ENCODE results near the gene MMP2. TPM values are rescaled to one million over a fixed set of nuclear protein-coding genes. Genes with fewer than 3 reads are reported as not detected.

The MMP2 gene
- total RNA-seq, 1 donor from 2014 or later: 5.6 TPM

DNA sequence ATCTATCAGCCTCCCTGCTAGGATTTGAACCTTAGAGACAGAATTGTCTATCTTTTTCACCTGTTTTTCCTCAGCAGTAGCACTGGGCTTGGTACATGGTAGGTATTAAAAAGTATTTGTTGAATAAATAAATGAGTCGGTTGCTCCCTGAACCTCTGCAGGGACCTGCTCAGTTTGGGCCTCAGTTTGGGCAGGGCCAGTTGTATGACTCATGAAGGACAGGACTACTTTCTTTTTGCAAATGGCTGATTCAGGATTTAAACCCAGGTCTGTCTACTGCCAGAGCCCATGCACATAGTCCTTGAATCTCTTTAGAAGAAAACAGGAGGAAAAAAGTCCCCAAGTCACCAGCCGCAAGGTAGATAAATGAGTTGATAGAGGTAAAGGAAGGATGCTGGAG lies 3.1 kb downstream of the MMP2 start:
- TF ChIP-seq, protein P1, sequence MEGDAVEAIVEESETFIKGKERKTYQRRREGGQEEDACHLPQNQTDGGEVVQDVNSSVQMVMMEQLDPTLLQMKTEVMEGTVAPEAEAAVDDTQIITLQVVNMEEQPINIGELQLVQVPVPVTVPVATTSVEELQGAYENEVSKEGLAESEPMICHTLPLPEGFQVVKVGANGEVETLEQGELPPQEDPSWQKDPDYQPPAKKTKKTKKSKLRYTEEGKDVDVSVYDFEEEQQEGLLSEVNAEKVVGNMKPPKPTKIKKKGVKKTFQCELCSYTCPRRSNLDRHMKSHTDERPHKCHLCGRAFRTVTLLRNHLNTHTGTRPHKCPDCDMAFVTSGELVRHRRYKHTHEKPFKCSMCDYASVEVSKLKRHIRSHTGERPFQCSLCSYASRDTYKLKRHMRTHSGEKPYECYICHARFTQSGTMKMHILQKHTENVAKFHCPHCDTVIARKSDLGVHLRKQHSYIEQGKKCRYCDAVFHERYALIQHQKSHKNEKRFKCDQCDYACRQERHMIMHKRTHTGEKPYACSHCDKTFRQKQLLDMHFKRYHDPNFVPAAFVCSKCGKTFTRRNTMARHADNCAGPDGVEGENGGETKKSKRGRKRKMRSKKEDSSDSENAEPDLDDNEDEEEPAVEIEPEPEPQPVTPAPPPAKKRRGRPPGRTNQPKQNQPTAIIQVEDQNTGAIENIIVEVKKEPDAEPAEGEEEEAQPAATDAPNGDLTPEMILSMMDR (conservative IDR thresholded peaks at IDR 0.05; ENCODE audit: low read depth, low read length): no peak
- no peak for DNase-seq (ENCODE audit: low read depth)
- no peak overlapping the region for H3K4me3 ChIP-seq (ENCODE audit: low read depth, low read length)

DNA sequence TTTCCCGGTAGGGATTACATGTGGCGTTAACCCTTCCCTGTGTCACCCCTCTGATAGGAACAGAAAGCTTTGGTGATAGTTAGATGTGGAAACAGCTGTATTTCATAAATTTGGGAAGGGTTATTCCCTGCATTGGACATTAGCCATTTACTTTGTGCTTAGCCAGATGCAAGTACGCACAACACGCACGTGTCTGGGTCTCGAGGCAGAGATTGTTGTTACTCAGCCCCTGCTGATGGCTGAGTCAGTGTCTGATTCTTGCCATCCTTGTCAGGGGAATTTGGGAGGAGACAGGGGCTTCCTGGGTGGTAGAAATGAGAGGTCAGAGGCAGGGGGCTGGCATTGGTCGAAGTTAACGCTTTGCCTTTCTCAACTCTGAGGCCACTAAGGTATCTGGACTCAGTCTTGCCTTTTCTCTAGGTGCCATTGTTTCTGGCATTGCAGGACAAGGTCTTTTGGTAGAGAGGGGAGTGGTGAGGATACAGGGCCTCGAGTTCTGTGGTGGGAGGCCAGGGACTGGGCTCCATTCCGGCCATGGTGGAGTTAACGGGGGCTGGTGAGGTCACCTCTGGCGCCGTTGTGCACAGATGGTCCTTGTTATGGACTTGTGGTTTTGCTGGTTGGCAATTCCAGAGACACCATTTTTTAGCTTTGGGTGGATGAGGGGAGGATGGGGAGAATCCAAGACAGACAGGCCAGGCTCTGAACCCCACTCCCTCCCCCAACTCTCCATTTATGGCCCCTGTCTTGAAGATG lies 8.2 kb downstream of the MMP2 start:
- TF ChIP-seq, protein P1 (conservative IDR thresholded peaks at IDR 0.05; ENCODE audit: low read depth, low read length): no peak
- no peak for DNase-seq (ENCODE audit: low read depth)
- H3K4me3 ChIP-seq (ENCODE audit: low read depth, low read length): no peak overlapping the region

GRCh38 chr16:55488306-55488705 lies 9.3 kb downstream of the MMP2 start:
- no peak overlapping the region for H3K4me3 ChIP-seq (ENCODE audit: low read depth, low read length)
- TF ChIP-seq, protein P1 (conservative IDR thresholded peaks at IDR 0.05; ENCODE audit: low read depth, low read length): no peak
- DNase-seq (ENCODE audit: low read depth): no peak

GRCh38 chr16:55489119-55489955 lies 10.3 kb downstream of the MMP2 start:
- DNase-seq (ENCODE audit: low read depth): no peak
- no peak overlapping the region for H3K4me3 ChIP-seq (ENCODE audit: low read depth, low read length)
- TF ChIP-seq, protein P1 (conservative IDR thresholded peaks at IDR 0.05; ENCODE audit: low read depth, low read length): no peak

DNA sequence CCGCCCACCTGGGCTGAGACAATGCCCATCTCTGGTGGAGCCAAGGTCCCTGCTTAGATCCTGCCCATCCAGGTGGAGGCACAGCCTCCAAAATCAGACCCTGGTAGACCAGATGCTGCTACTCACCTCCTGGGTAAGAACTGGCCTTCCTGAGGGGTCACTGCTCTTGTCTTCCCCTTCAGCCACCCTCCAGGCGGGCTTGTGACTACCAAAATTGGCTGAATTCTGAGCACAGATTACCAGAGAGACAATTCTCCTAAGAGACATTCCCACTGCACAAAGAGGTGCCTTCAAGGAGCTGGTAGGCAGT lies 10.9 kb downstream of the MMP2 start:
- TF ChIP-seq, protein P1 (conservative IDR thresholded peaks at IDR 0.05; ENCODE audit: low read depth, low read length): no peak
- DNase-seq (ENCODE audit: low read depth): no peak
- no peak overlapping the region for H3K4me3 ChIP-seq (ENCODE audit: low read depth, low read length)

DNA sequence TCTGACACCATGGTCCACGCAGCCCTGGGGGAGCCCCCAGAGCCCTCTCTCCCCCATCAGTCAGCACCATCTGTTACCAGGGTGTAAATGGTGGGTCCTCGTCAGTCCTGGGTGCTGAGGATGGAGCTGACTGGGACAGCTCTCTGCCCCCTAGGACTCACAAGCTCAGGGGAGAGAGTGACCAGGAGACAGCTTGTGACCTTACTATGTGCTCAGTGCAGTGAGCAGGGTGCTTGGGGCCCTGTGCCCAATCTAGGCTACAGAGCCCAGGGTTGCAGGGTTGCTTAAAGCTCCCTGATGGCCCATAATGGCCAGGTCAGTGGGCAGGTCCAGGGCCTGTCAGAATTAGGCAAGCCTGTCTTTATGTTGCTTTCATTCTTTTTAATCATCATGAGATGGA lies 11.3 kb downstream of the MMP2 start:
- no peak for DNase-seq (ENCODE audit: low read depth)
- H3K4me3 ChIP-seq (ENCODE audit: low read depth, low read length): no peak overlapping the region
- TF ChIP-seq, protein P1 (conservative IDR thresholded peaks at IDR 0.05; ENCODE audit: low read depth, low read length): no peak

Data from epithelial cell of proximal tubule (primary cell).